Astrocyte of the cerebellum (primary cell): ENCODE data around the gene SCARB1.
A peak's percentile ranks its signal among the peaks of the same experiment; 100 is the strongest.
"Not testable (repeated sequence)": the region's sequence is repeated elsewhere in the genome, so short reads cannot be mapped to it uniquely, and the experiment has no call there.

Source experiments
- DNase-seq: peaks from one replicate; pipeline ENCODE4 v3.0.0-alpha.2; 2011; ENCODE audit warnings: low read depth
- H3K4me3 ChIP-seq: 2 replicates; pipeline ENCODE4 v1.5.1; 2011; ENCODE audit warnings: mild to moderate bottlenecking, low read depth, low read length, moderate library complexity
- CTCF ChIP-seq: IDR thresholded peaks from 2 replicates; pipeline ENCODE4 v1.5.1; 2012; ENCODE audit warnings: low read length, low read depth, moderate library complexity, mild to moderate bottlenecking; ENCODE audit errors: missing control alignments
- in situ Hi-C: cut with HindIII; loops from 2 replicates; pipeline ENCODE4 v1.10.0; 2017; ENCODE audit warnings: low sequenced_read_pairs

The SCARB1 gene

GRCh38 chr12:124904306-124905098, 40.8 kb upstream of the SCARB1 start:
- TF ChIP-seq CTCF, result no peak
- no peak overlapping the region for H3K4me3 ChIP-seq
- in situ Hi-C loops, result no loop called here
- DNase-seq, result peak; percentile 46

DNA sequence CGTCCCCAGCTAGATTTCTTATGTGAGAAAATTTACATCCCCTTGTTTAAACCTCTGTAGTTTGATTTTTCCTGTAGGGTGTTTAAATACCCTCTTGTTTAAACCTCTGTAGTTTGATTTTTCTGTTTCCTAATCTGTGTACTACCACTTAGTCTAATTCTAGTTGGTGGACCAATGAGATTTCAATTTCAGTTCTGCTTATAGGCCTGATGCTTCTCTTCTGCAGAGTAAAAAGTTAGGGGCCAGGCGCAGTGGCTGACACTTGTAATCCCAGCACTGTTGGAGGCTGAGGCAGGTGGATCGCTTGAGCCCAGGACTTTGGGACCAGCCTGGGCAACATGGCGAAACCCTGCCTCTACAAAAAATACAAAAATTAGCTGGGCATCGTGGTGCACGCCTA, 39.3 kb upstream of the SCARB1 start:
- no peak for DNase-seq
- TF ChIP-seq CTCF, result no peak
- H3K4me3 ChIP-seq, result no peak overlapping the region
- in situ Hi-C loops, result no loop called here

DNA sequence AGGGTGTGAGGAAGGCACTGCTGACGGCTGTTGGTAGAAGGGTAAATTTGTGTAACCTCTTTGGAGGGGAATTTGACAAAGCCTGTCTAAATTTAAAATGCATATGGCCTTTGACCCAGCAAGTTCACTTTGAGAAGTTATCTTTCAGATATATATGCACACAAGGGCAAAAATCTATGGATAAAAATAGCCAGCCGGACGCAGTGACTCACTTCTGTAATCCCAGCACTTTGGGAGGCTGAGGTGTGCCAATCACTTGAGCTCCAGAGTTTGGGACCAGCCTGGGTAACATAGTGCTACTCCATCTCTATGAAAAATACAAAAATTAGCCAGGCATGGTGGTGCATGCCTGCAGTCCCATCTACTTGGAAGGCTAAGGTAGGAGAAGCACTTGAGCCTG, 37.3 kb upstream of the SCARB1 start:
- no peak for DNase-seq
- TF ChIP-seq CTCF, result no peak
- in situ Hi-C loops, result no loop called here
- no peak overlapping the region for H3K4me3 ChIP-seq

DNA sequence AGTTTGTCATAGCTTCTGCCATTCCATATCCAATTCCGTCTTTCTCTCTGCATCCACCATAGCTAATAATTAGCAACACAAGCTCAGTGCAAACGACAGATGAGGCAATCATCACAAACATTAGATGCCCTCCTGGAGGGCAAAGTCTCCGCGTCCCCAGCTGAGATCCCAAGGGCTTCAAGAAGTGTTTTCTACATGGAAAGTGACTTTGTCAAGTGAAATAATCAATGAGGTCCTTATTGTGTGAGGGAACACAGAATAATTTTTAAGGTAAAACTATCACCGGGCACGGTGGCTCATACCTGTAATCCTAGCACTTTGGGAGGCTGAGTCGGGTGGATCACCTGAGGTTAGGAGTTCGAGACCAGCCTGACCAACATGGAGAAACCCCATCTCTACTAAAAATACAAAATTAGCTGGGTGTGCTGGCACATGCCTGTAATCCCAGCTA, 36.7 kb upstream of the SCARB1 start:
- in situ Hi-C loops, DNase-seq, H3K4me3 ChIP-seq: not testable (repeated sequence)

DNA sequence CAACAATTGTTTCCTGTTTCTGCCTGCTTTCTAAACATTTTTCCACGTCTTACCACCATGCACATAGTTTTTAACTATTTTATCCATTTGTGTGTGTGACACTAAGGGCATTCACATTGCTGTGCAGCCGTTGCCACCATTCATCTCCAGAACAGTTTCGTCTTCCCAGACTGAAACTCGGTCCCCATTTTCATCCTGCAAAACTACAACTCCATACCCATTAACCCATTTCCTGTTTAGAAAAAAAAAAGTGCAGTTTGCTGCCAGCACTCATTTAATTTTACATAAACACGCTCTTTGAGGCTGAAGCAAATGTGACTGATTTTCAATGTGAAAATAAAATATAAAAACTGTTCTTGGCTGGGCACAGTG, 35.2 kb upstream of the SCARB1 start:
- no peak for TF ChIP-seq CTCF
- no peak overlapping the region for H3K4me3 ChIP-seq
- no peak for DNase-seq
- in situ Hi-C loops, result no loop called here

DNA sequence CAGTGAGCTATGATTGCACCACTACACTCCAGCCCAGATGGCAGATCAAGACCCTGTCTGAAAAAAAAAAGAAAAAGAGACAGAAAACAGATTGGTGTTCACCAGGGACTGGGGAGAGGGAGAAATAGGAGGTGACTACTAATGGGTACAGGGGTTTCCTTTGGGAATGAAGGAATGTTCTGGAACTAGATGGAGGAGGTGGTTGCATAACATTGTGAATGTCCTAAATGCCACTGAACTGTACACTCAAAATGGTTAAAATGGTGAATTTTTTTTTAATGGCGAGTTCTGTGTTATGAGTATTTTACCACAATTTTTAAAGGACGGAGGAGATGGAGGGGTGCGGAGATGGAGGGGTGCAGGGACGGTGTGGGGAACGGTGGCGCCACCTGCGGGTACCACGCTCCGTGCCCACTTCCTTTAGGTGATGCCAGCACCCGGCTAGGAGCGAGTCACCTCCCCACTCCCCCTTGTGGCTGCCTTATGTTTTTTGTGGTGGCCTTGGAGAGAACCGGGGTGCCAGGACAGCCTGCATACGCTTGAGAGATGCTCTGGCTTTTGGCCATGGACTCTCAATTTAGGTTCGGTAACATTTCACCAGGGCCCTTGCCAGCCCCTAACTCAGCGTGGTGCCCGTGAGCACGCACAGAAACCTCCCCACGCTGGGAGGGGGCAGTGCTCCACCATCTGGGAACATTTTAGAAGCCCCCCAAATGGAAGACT, 34.7 kb upstream of the SCARB1 start:
- TF ChIP-seq CTCF, result peak; percentile 52
- in situ Hi-C loops, result no loop called here
- no peak for DNase-seq
- no peak overlapping the region for H3K4me3 ChIP-seq

DNA sequence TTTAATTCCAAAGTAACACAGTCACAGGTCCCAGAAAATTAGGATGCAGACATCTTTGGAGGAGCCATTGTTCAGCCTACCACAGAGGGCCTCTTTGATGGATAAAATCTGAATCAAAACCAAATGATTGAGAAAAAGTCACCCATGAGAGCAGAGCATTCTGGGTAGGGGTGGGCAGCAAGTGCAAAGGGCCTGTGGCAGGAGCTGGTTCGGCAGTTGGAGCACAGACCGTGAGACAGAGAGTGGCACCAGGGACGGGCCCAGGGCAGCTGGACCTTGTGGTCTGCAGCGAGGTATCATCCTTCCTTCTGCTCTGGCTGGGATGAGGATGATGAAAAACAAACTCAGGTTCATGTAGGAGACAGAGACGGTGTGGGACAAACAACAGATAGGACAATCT, 32.8 kb upstream of the SCARB1 start:
- DNase-seq, result no peak
- in situ Hi-C loops, result no loop called here
- no peak overlapping the region for H3K4me3 ChIP-seq
- TF ChIP-seq CTCF, result no peak
